Left lung (tissue), 10 donors: ENCODE measurements around the gene ITPR2. TPM values are rescaled to one million over a fixed set of nuclear protein-coding genes. Genes with fewer than 3 reads are reported as not detected.

Experiments used
- ATAC-seq: fragments of 200-7000 bp; cut with Tn5 transposase; one replicate; pipeline ENCODE4 v1.9.1; 2020; ENCODE audit warnings: moderate library complexity
- DNase-seq, 4 donors: peaks; one replicate each; pipeline ENCODE4 v3.0.0-alpha.2; 2013 to 2020
- H3K27ac ChIP-seq, 2 donors: fragments of 200-600 bp; sonication (generic) in 1 of 2; one replicate each; pipeline versions ENCODE4 v1.5.0 to v1.8.0; 2020 to 2021
- H3K27me3 ChIP-seq, 2 donors: fragments of 200-600 bp; sonication (generic) in 1 of 2; one replicate each; pipeline versions ENCODE4 v1.5.0 to v1.8.0; 2020 to 2021
- H3K36me3 ChIP-seq, 2 donors: fragments of 200-600 bp; sonication (generic) in 1 of 2; one replicate each; pipeline versions ENCODE4 v1.5.0 to v1.8.0; 2020 to 2021
- H3K4me1 ChIP-seq, 2 donors: fragments of 200-600 bp; one replicate each; pipeline ENCODE4 v1.8.0; 2021
- H3K4me3 ChIP-seq, 2 donors: fragments of 200-600 bp; sonication (generic) in 1 of 2; one replicate each; pipeline versions ENCODE4 v1.5.0 to v1.8.0; 2020 to 2021; ENCODE audit warnings: mild to moderate bottlenecking in 1 of 2
- H3K9me3 ChIP-seq, 2 donors: fragments of 200-600 bp; sonication (generic) in 1 of 2; one replicate each; pipeline versions ENCODE4 v1.5.0 to v1.8.0; 2020 to 2021
- CTCF ChIP-seq, 2 donors: fragments of 200-600 bp; sonication (generic) in 1 of 2; IDR thresholded peaks; one replicate each; pipeline versions ENCODE4 v1.5.0 to v1.8.0; 2021; ENCODE audit warnings: antibody characterized with exemption in 2 of 2
- intact Hi-C, 2 donors: fragments of 100-400 bp; cut with DNase I; formaldehyde crosslinking; loops; one replicate each; pipeline versions ENCODE4 v1.11.2 to v1.14.2; 2022
- polyA plus RNA-seq, 6 donors: library from polyadenylated mRNA; unstranded; fragments of 120-200 nt; gene quantifications; one replicate each; pipeline ENCODE4 v1.2.1, GENCODE V29; 2013; ENCODE audit not compliant: insufficient read length in 6 of 6
- total RNA-seq, 2 donors: library from RNA; stranded (reverse); fragmentation: NEBNext Ultra II Directional; extraction: Animal tissue kit (Norgen Biotek cat#: 25700); gene quantifications; one replicate each; pipeline ENCODE4 v1.2.1, GENCODE V29; 2021
- donor health status: DM: no; HTN: yes; CAD: no.
- donor health status: DM: no; HTN: no; CAD: no.

ITPR2 gene
- total and polyA plus RNA-seq, 8 donors = 5.5 to 67.8 (median 7.5) TPM

- H3K4me3 ChIP-seq = no peak overlapping the region
- intact Hi-C loops = no loop called here
- H3K4me1 ChIP-seq = no peaks in the 10 kb centered on the region
- peaks cover 0 to 54% of the 10 kb centered on the region in 2 donors for H3K36me3 ChIP-seq
- no peak overlapping the region for H3K27ac ChIP-seq
- TF ChIP-seq CTCF (IDR thresholded peaks at IDR 0.05) = no peak
- DNase-seq (no peak), ATAC-seq (no peak)
- no peaks in the 10 kb centered on the region for H3K27me3 ChIP-seq
- H3K9me3 ChIP-seq = peaks cover 0 to 5% of the 10 kb centered on the region in 2 donors
These were observed 182.0 kb downstream of the ITPR2 start for GRCh38 chr12:26651036-26651435.

GRCh38 chr12:26648999-26649398, 184.0 kb downstream of the ITPR2 start:
- Histone ChIP-seq H3K27ac (no peak overlapping the region), H3K9me3 (peaks cover 0 to 5% of the 10 kb centered on the region in 2 donors), H3K36me3 (peaks cover 0 to 34% of the 10 kb centered on the region in 2 donors), H3K4me1 (no peaks in the 10 kb centered on the region), H3K4me3 (no peak overlapping the region), H3K27me3 (no peaks in the 10 kb centered on the region)
- intact Hi-C loops = no loop called here
- no peak for ATAC-seq
- no peak for TF ChIP-seq CTCF (IDR thresholded peaks at IDR 0.05)
- DNase-seq = no peak

GRCh38 chr12:26648584-26648983, 184.4 kb downstream of the ITPR2 start:
- DNase-seq = no peak
- Histone ChIP-seq H3K27me3 (no peaks in the 10 kb centered on the region), H3K4me3 (no peak overlapping the region), H3K27ac (no peak overlapping the region), H3K9me3 (peaks cover 0 to 5% of the 10 kb centered on the region in 2 donors), H3K36me3 (peaks cover 0 to 32% of the 10 kb centered on the region in 2 donors), H3K4me1 (no peaks in the 10 kb centered on the region)
- intact Hi-C loops = no loop called here
- TF ChIP-seq CTCF (IDR thresholded peaks at IDR 0.05) = no peak
- peak; percentile 56 for ATAC-seq

GRCh38 chr12:26648066-26648465, 184.9 kb downstream of the ITPR2 start:
- intact Hi-C loops = no loop called here
- H3K27ac ChIP-seq = no peak overlapping the region
- ATAC-seq = no peak
- no peaks in the 10 kb centered on the region for H3K27me3 ChIP-seq
- no peak overlapping the region for H3K4me3 ChIP-seq
- no peak for TF ChIP-seq CTCF (IDR thresholded peaks at IDR 0.05)
- peaks cover 0 to 27% of the 10 kb centered on the region in 2 donors for H3K36me3 ChIP-seq
- DNase-seq = no peak
- peaks cover 0 to 5% of the 10 kb centered on the region in 2 donors for H3K9me3 ChIP-seq
- H3K4me1 ChIP-seq = no peaks in the 10 kb centered on the region

- Histone ChIP-seq H3K27me3 (no peaks in the 10 kb centered on the region), H3K27ac (no peak overlapping the region), H3K9me3 (peaks cover 0 to 5% of the 10 kb centered on the region in 2 donors), H3K4me3 (no peak overlapping the region), H3K4me1 (no peaks in the 10 kb centered on the region), H3K36me3 (peaks cover 0 to 17% of the 10 kb centered on the region in 2 donors)
- intact Hi-C loops = no loop called here
- DNase-seq (no peak), ATAC-seq (no peak)
- no peak for TF ChIP-seq CTCF (IDR thresholded peaks at IDR 0.05)
These were observed 185.9 kb downstream of the ITPR2 start for GRCh38 chr12:26647088-26647487.
